GOT3 (cell line): ENCODE data around the gene DNMT3L.
"Not testable (repeated sequence)": the region's sequence is repeated elsewhere in the genome, so short reads cannot be mapped to it uniquely, and the experiment has no call there.

Experiments used
- DNase-seq: peaks from one replicate; lab custom pipeline; 2025; ENCODE audit warnings: mixed read lengths; lab: John Stamatoyannopoulos, UW

DNMT3L gene

GRCh38 chr21:44249204-44250037, 12.3 kb downstream of the DNMT3L start:
- not testable (repeated sequence) for DNase-seq

- not testable (repeated sequence) for DNase-seq
These were observed 13.8 kb downstream of the DNMT3L start for GRCh38 chr21:44247904-44248303.

GRCh38 chr21:44243980-44244379, 17.7 kb downstream of the DNMT3L start:
- DNase-seq: not testable (repeated sequence)

GRCh38 chr21:44241281-44241680, 20.4 kb downstream of the DNMT3L start:
- not testable (repeated sequence) for DNase-seq

DNA sequence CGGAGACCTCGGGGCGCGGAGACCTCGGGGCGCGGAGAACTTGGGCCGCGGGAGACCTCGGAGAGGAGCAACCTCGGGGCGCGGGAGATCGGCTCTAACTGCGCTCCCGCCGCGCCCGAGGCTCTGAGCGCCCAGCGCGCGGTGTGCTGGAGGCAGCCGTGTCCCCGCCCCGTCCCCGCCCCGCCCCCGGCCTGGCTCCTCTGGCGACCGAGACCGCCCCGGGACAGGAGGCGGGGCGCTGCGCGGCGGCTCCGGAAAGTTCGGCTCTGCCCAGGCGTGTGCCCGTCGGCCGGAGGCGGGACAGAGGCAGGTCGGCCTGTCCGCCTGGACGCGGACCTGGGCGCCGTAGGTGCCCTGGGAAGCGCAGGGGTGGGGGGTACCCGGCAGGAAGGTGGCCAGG, 20.9 kb downstream of the DNMT3L start, which contains the start of gene ICOSLG:
TSS of gene ICOSLG (minus strand) at position 102 of the 400 bp plus-strand sequence. CDS start 126 bp downstream, outside the sequence.
- not testable (repeated sequence) for DNase-seq

DNA sequence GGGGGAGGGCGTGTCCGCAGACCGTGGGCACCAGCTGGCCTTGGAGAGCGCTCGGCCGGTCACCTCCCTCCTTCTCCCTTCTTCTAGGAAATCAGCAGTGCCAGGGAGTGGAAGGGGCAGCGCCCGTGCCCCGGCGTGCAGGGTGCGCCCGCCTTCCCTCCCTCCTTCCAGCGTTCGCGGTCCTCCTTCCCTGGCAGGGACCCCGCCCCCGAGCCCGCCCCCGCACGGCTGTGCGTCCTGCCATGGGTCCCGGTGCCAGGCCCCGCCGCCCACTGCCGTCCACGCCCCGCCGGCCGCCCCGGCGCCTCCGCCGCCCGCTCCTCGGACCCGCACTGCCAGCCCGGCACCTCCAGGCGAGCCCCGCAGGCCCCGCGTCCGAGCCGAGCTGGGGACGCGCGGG, 21.3 kb downstream of the DNMT3L start:
- DNase-seq: not testable (repeated sequence)

GRCh38 chr21:44229561-44229960, 32.1 kb downstream of the DNMT3L start:
- not testable (repeated sequence) for DNase-seq

GRCh38 chr21:44228109-44228508, 33.6 kb downstream of the DNMT3L start:
- not testable (repeated sequence) for DNase-seq

DNA sequence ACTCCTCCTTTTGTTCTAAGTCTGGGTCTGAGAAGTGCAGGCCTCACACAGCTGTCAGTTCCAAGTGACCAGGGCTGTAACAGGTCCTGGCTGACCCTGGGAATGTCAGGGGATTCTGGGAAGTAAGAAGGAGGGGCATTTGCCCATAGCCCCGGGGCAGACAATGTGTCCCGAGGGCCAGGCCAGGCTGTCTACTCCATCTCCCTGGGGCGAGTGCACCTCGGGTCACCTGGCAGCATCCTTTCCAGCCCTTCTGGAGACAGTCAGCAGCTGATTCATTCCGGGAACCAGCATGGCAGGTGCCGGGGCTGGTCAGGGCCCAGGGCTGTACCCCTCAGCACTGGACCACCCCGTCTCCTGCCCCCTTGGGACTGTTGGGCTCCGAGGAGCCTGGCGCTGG, 34.1 kb downstream of the DNMT3L start:
- DNase-seq: not testable (repeated sequence)

DNA sequence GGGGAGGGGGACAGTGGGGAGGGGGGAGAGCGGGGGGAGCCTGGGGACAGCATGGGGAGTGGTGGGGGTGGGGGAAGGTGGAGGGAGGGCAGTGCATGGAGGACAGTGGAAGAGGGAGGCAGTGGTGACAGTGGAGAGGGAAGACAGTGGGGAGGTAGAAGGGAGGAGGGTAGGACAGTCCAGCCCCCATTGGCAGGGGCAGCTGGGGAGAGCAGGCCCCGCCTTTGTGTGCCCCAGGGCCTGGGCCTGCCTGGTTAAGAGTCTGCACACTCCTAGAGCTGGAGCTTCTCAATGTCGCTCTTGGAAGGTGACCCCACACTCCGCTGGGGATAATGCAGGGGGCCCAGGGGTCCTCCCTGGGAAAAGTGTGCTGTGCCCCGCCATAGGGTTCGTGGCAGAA, 36.1 kb downstream of the DNMT3L start:
- not testable (repeated sequence) for DNase-seq

GRCh38 chr21:44223334-44223733, 38.4 kb downstream of the DNMT3L start:
- DNase-seq: not testable (repeated sequence)

DNA sequence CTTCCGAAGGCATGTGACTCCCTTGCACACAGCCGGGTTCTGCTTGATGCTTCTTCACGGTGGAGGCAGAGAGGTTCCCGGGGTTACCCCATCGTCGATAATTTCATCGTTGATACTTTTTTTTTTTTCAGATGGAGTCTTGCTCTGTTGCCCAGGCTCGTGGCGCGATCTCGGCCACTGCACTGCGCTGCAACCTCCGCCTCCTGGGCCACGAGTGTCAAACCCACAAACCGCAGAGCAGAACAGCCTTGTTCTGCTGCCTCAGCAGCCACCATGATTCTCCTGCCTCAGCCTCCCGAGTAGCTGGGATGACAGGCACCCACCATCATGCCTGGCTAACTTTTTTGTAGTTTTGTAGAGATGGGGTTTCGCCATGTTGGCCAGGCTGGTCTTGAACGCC, 41.0 kb downstream of the DNMT3L start:
- DNase-seq: not testable (repeated sequence)

- DNase-seq: not testable (repeated sequence)
These were observed 43.2 kb downstream of the DNMT3L start for GRCh38 chr21:44218461-44218860.

GRCh38 chr21:44211978-44212377, 49.7 kb downstream of the DNMT3L start:
- not testable (repeated sequence) for DNase-seq

- not testable (repeated sequence) for DNase-seq
These were observed 50.1 kb downstream of the DNMT3L start for GRCh38 chr21:44211574-44211973.

- not testable (repeated sequence) for DNase-seq
These were observed 53.6 kb downstream of the DNMT3L start for GRCh38 chr21:44207860-44208646.

DNA sequence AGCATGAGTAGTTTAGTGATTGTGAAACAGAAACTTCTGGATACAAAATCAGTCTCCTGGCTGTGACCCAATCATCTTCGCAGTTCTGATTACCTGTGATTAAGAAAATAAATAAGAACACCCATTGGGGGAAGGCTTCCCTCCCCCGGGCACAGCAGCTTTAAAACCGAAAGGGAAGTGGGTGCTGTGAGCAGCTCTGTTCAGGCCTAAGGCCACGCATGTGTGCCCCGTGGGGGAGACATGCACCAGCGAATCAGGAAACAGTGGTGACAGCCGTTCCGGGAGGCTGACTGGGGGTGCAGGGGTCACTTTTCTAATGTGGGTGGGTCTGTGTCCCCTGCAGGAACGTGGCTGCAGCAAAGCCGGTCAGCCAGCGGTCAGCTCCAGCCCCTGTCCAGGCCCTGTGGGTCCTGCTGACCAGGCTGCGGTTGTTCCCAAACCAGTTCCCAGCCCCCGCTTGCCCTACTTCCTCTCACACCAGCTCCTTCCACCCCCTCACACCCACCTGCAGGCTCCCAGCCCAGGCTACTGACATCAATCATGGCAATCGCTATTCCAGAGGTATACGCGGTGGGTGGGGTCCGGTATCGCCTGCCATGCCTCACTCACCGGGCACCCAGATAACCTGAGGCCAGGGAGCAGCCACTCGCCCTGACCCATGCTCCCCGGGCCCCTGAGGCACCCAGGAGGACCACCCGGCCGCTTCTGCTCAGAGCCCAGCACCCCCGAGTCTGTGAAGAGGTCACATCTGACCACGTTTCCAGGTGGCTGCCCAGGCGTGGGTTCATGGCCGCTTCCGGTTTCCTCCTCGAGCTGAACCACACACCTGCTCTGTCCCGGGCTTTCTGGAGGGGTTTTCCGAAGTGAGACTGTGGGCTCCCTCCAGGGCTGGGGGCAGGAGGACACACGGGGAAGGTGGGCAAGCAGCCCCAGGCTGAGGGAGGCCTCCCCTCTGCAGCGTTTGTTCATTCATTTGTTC, 54.7 kb downstream of the DNMT3L start:
- not testable (repeated sequence) for DNase-seq

DNA sequence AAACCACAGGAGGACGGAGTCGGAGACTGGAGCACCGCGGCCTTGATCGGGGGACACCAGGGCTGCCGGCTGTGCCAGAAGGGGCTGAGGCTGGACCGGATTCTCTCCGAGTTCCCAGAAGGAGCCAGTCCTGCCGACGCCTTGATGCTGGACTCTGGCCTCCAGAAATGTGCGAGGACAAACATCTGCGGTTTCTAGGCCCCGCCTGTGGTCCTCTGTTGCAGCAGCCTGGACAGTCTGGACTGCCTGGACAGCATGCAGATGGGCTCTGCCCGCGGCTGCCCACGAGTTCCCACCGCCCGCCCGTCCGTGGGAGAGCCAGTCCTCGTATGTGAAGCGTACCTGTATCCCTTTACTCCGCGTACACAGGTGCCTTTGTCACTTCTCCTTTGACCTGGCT, 55.5 kb downstream of the DNMT3L start:
- not testable (repeated sequence) for DNase-seq

DNA sequence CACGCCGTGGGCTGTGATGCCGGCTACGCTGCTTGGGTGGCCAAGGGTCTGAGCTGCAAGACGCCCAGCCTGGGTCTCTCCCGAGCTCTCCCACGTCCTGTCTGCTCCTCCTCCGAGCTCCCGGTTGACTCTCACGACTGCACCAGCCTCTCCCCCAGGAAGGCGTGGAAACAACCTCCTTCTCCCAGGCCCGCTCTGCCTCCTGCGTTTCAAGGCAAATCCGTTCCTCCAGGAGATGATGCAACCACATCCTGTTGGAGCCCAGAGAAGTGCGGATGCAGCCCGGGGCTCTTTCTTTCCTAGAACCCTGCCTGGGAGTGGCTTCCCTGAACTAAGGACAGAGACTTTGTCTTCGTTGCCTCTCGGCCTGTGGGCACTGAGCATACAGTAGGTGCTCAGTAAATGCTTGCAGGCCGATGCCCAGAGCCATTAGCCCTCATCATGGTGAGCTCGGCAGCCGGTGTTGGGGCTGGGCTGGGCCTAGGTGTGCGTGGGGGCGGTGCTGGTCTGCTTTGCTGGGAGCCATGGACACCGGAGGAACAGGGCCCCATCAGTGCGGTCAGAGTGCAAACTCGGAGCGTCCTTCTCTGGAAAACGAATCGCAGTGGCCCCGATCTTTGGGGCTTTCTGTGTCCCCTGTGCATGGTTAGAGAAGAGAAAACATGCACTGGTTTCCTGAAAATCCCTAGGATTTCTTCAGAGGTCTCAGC, 59.0 kb downstream of the DNMT3L start:
- not testable (repeated sequence) for DNase-seq

DNA sequence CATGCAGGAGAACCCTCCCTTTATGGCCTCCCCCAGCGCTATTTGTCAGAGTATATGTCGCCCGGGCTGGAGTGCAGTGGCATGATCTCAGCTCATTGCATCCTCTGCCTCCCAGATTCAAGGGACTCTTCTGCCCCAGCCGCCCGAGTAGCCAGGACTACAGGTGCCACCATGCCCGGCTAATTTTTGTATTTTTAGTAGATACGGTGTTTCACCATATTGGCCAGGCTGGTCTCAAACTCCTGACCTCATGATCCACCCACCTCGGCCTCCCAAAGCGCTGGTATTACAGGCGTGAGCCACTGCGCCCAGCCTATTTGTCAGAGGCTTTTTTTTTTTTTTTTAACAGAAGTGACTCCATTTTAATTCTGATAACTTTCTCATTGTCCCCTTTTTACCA, 61.7 kb downstream of the DNMT3L start:
- not testable (repeated sequence) for DNase-seq

GRCh38 chr21:44199448-44199847, 62.2 kb downstream of the DNMT3L start:
- no peak for DNase-seq
